AG04449 (cell line): ENCODE measurements around the gene SLC25A22.

Experiments used
- CTCF ChIA-PET: fragments of 350-600 bp; formaldehyde crosslinking; extraction: SDS; loops from one replicate; lab custom pipeline; 2021; ENCODE audit warnings: antibody characterized with exemption; lab: Yijun Ruan, JAX
- POLR2A ChIA-PET: fragments of 400-600, 350-600 bp; formaldehyde crosslinking; extraction: SDS; loops from one replicate; lab custom pipeline; 2020; ENCODE audit warnings: antibody characterized with exemption, inconsistent platforms; lab: Yijun Ruan, JAX
- DNase-seq: peaks from one replicate; pipeline ENCODE4 v3.0.0-alpha.2; 2010; ENCODE audit warnings: low read depth, low spot score
- H3K4me3 ChIP-seq: 2 replicates; pipeline ENCODE4 v1.5.1; 2011; ENCODE audit warnings: low read depth, mild to moderate bottlenecking, control low read depth, low read length
- TF ChIP-seq, protein P1 (sequence below): IDR thresholded peaks from one replicate; pipeline ENCODE4 v1.5.1; 2011; ENCODE audit warnings: mild to moderate bottlenecking, moderate library complexity, low read length, control low read depth, inconsistent platforms; ENCODE audit not compliant: insufficient read depth; ENCODE audit errors: missing control alignments

Gene SLC25A22

GRCh38 chr11:769887-770641 lies 28.0 kb downstream of the SLC25A22 start:
- no peak overlapping the region for H3K4me3 ChIP-seq
- CTCF ChIA-PET, result interaction anchor here (1.5 kb wide), 1 partner anchor 14 kb away, joined by 6 read pairs; no protein-coding TSS in a partner anchor
- TF ChIP-seq, protein P1, sequence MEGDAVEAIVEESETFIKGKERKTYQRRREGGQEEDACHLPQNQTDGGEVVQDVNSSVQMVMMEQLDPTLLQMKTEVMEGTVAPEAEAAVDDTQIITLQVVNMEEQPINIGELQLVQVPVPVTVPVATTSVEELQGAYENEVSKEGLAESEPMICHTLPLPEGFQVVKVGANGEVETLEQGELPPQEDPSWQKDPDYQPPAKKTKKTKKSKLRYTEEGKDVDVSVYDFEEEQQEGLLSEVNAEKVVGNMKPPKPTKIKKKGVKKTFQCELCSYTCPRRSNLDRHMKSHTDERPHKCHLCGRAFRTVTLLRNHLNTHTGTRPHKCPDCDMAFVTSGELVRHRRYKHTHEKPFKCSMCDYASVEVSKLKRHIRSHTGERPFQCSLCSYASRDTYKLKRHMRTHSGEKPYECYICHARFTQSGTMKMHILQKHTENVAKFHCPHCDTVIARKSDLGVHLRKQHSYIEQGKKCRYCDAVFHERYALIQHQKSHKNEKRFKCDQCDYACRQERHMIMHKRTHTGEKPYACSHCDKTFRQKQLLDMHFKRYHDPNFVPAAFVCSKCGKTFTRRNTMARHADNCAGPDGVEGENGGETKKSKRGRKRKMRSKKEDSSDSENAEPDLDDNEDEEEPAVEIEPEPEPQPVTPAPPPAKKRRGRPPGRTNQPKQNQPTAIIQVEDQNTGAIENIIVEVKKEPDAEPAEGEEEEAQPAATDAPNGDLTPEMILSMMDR, result no peak
- DNase-seq, result no peak
- POLR2A ChIA-PET, result no interaction called here

DNA sequence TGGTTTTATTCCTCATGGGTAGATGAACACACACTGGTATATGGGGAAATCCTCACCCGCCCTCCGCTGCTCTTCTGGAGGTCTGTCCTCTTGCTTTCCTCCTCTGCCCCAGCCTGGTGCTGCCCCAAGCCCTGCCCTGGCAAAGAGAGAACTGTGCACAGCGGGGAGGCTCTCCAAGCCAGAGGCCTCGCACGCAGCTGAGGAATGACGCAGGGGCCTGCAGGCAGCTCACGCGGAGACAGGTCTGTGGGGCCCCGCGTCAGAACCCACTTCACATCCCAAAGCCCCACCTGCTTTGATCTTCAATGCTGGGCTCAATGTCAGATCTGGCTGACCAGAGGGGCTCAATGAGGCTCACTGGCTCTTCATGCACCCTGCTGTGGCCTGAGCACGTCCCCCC lies 30.8 kb downstream of the SLC25A22 start:
- TF ChIP-seq, protein P1, result no peak
- H3K4me3 ChIP-seq, result no peak overlapping the region
- DNase-seq, result no peak
- POLR2A ChIA-PET, result no interaction called here
- CTCF ChIA-PET, result no interaction called here

DNA sequence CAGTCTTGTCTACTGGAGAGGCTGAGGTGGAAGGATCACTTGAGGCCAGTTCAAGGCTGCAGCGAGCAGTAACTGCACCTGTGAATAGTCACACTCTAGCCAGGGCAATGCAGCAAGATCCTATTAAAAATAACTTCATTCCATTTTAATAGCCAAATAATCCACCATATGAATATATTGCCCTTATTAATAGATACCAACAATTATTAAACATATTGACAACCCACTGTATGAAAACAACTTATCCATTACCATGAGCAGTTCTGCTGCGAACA lies 31.2 kb downstream of the SLC25A22 start:
- TF ChIP-seq, protein P1, result no peak
- ChIA-PET CTCF (interaction anchor here (4.8 kb wide), 1 partner anchor 10 kb away, joined by 25 read pairs; the partner anchor contains the start of gene GATD1), POLR2A (no interaction called here)
- H3K4me3 ChIP-seq, result no peak overlapping the region
- DNase-seq, result no peak

- CTCF ChIA-PET, result interaction anchor here (1.0 to 4.8 kb wide), 4 partner anchors 11 to 212 kb away, joined by 3 to 25 read pairs (median 5); partner anchors contain the start of gene GATD1
- DNase-seq, result no peak
- POLR2A ChIA-PET, result interaction anchor here (0.6 kb wide), 1 partner anchor 43 kb away, joined by 4 read pairs; no protein-coding TSS in a partner anchor
- H3K4me3 ChIP-seq, result no peak overlapping the region
- TF ChIP-seq, protein P1, result no peak
Observed at GRCh38 chr11:766106-766935, 31.8 kb downstream of the SLC25A22 start.

DNA sequence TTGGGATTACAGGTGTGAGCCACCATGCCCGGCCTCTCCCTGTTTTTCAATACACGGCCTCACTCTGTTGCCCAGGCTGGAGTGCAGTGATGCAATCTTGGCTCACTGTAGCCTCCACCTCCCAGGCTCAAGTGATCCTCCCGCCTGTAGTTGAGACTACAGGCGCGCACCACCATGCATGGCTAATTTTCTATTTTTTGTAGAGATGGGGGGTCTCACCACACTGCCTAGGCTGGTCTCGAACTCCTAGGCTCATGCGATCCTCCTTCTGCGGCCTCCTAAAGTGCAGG lies 32.3 kb downstream of the SLC25A22 start:
- DNase-seq, result no peak
- H3K4me3 ChIP-seq, result no peak overlapping the region
- POLR2A ChIA-PET, result interaction anchor here (0.6 kb wide), 1 partner anchor 43 kb away, joined by 4 read pairs; no protein-coding TSS in a partner anchor
- TF ChIP-seq, protein P1, result no peak
- CTCF ChIA-PET, result interaction anchor here (1.0 to 4.8 kb wide), 4 partner anchors 11 to 211 kb away, joined by 3 to 25 read pairs (median 5); partner anchors contain the start of gene GATD1
